HepG2 (cell line): Measurements from ENCODE around the gene ETHE1. TPM values are rescaled to one million over a fixed set of nuclear protein-coding genes. Genes with fewer than 3 reads are reported as not detected.
A peak's percentile ranks its signal among the peaks of the same experiment; 100 is the strongest.

ENCODE experiments used
- ARNT2 ChIP-seq: sonication (generic); formaldehyde crosslinking; IDR thresholded peaks from 2 replicates; pipeline ENCODE4 v1.8.0; 2022; ENCODE audit warnings: mild to moderate bottlenecking, low read depth, missing genetic modification reagents, moderate library complexity
- CEBPG ChIP-seq: IDR thresholded peaks from 2 replicates; pipeline ENCODE4 v1.6.1; 2016
- KLF11 ChIP-seq: IDR thresholded peaks from 2 replicates; pipeline ENCODE4 v1.6.1; 2016; ENCODE audit warnings: missing compliant biosample characterization
- SRSF4 ChIP-seq: fragments of 200-400 bp; formaldehyde crosslinking; IDR thresholded peaks from one replicate; pipeline ENCODE4 v1.6.1; 2018; ENCODE audit warnings: mild to moderate bottlenecking, low read depth, low read length, moderate library complexity; ENCODE audit not compliant: poor library complexity, severe bottlenecking
- TEAD3 ChIP-seq: optimal IDR thresholded peaks from 2 replicates; pipeline ENCODE3; 2016; ENCODE audit warnings: borderline replicate concordance
- YEATS2 ChIP-seq: sonication (generic); formaldehyde crosslinking; IDR thresholded peaks from 2 replicates; pipeline ENCODE4 v1.4.0; 2020; ENCODE audit warnings: missing genetic modification reagents, borderline replicate concordance
- ZNF234 ChIP-seq: sonication (generic); formaldehyde crosslinking; conservative IDR thresholded peaks from 2 replicates; pipeline ENCODE4 v1.5.1; 2020; ENCODE audit warnings: mild to moderate bottlenecking, missing genetic modification reagents
- ZNF256 ChIP-seq: sonication (generic); formaldehyde crosslinking; conservative IDR thresholded peaks from 2 replicates; pipeline ENCODE4 v1.4.0; 2020; ENCODE audit warnings: missing genetic modification reagents
- ZNF282 ChIP-seq: fragments of 450-650 bp; IDR thresholded peaks from 2 replicates; pipeline ENCODE4 v1.6.1; 2018; ENCODE audit not compliant: partially characterized antibody
- ZNF407 ChIP-seq: sonication (generic); formaldehyde crosslinking; IDR thresholded peaks from one replicate; pipeline ENCODE4 v1.5.1; 2020; ENCODE audit warnings: mild to moderate bottlenecking, missing genetic modification reagents; ENCODE audit errors: not compliant biosample characterization
- ZNF460 ChIP-seq: sonication (generic); formaldehyde crosslinking; IDR thresholded peaks from 2 replicates; pipeline ENCODE4 v1.5.1; 2020; ENCODE audit warnings: missing genetic modification reagents, mild to moderate bottlenecking, borderline replicate concordance
- ZNF891 ChIP-seq: sonication (generic); formaldehyde crosslinking; IDR thresholded peaks from 2 replicates; pipeline ENCODE4 v1.5.0; 2020; ENCODE audit warnings: mild to moderate bottlenecking, missing genetic modification reagents
- ZSCAN9 ChIP-seq: IDR thresholded peaks from 2 replicates; pipeline ENCODE4 v1.6.1; 2016; ENCODE audit warnings: borderline replicate concordance
- polyA plus RNA-seq, 8 experiments: library from polyadenylated mRNA; depleted of rRNA in 3 of 8; stranded (reverse) in 7 of 8; unstranded in 1 of 8; fragments of >200 nt; fragmentation: Illumina TruSeq in 4 of 8; extraction: Trizol in 4 of 8; gene quantifications; 2 replicates each; pipeline versions ENCODE4 v1.2.1 to v1.2.3, GENCODE V29; 2011 to 2016; ENCODE audit warnings: low read depth in 4 of 8, missing spikeins in 1 of 8, mixed read lengths in 1 of 8; ENCODE audit not compliant: insufficient read depth in 1 of 8
- total RNA-seq, 5 experiments: library from RNA; depleted of rRNA; stranded (reverse); fragments of >200 nt; fragmentation: Illumina TruSeq; extraction: Trizol; gene quantifications; 2 replicates each; pipeline ENCODE4 v1.2.3, GENCODE V29; 2016; ENCODE audit warnings: low read depth in 1 of 5
- TF ChIP-seq, protein P1 (sequence below): IDR thresholded peaks from 2 replicates; pipeline ENCODE4 v1.6.1; 2016; ENCODE audit warnings: missing compliant biosample characterization, missing genetic modification reagents, borderline replicate concordance
- TF ChIP-seq, protein P2 (sequence below): sonication (generic); formaldehyde crosslinking; IDR thresholded peaks from 2 replicates; pipeline ENCODE4 v1.4.0; 2020; ENCODE audit warnings: missing genetic modification reagents, borderline replicate concordance

ETHE1 gene
- total and polyA plus RNA-seq, 2 of the 13 experiments (the other 11 are each of a cell fraction or from before 2014, with no cell fraction given), result 32.5 to 58.4 TPM

GRCh38 chr19:43526884-43527859, at the start of gene ETHE1 (continued):
- TF ChIP-seq KLF11 (CRISPR knock-in tag), result 0 out of 2 replicates have a peak, but pooled peaks have one; percentile 41
- TF ChIP-seq CEBPG, result no peak
- TF ChIP-seq ZNF407, result no peak
- no peak for TF ChIP-seq ZNF234 (CRISPR knock-in tag)
- peak; percentile 65; the same call in 1 of the 2 replicates for TF ChIP-seq YEATS2
- TF ChIP-seq ZNF460 (CRISPR knock-in tag), result peak; percentile 36; the same call in 1 of the 2 replicates
- TF ChIP-seq, protein P1, sequence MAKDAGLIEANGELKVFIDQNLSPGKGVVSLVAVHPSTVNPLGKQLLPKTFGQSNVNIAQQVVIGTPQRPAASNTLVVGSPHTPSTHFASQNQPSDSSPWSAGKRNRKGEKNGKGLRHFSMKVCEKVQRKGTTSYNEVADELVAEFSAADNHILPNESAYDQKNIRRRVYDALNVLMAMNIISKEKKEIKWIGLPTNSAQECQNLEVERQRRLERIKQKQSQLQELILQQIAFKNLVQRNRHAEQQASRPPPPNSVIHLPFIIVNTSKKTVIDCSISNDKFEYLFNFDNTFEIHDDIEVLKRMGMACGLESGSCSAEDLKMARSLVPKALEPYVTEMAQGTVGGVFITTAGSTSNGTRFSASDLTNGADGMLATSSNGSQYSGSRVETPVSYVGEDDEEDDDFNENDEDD (CRISPR knock-in tag), result peak; percentile 33; the same call in 1 of the 2 replicates
- TF ChIP-seq SRSF4, result no peak
- no peak for TF ChIP-seq ZNF256 (CRISPR knock-in tag)
- no peak for TF ChIP-seq ZNF282
- no peak for TF ChIP-seq ZNF891
- TF ChIP-seq, protein P2, sequence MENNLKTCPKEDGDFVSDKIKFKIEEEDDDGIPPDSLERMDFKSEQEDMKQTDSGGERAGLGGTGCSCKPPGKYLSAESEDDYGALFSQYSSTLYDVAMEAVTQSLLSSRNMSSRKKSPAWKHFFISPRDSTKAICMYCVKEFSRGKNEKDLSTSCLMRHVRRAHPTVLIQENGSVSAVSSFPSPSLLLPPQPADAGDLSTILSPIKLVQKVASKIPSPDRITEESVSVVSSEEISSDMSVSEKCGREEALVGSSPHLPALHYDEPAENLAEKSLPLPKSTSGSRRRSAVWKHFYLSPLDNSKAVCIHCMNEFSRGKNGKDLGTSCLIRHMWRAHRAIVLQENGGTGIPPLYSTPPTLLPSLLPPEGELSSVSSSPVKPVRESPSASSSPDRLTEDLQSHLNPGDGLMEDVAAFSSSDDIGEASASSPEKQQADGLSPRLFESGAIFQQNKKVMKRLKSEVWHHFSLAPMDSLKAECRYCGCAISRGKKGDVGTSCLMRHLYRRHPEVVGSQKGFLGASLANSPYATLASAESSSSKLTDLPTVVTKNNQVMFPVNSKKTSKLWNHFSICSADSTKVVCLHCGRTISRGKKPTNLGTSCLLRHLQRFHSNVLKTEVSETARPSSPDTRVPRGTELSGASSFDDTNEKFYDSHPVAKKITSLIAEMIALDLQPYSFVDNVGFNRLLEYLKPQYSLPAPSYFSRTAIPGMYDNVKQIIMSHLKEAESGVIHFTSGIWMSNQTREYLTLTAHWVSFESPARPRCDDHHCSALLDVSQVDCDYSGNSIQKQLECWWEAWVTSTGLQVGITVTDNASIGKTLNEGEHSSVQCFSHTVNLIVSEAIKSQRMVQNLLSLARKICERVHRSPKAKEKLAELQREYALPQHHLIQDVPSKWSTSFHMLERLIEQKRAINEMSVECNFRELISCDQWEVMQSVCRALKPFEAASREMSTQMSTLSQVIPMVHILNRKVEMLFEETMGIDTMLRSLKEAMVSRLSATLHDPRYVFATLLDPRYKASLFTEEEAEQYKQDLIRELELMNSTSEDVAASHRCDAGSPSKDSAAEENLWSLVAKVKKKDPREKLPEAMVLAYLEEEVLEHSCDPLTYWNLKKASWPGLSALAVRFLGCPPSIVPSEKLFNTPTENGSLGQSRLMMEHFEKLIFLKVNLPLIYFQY (CRISPR knock-in tag), result no peak
- peak; percentile 40 for TF ChIP-seq TEAD3 (CRISPR knock-in tag)
- TF ChIP-seq ZSCAN9, result no peak
- TF ChIP-seq ARNT2 (CRISPR knock-in tag), result peak; percentile 84; the same call in 1 of the 2 replicates
